ENCODE data around the gene BICDL2. TPM values are rescaled to one million over a fixed set of nuclear protein-coding genes. Genes with fewer than 3 reads are reported as not detected.

The BICDL2 gene
- total and polyA plus RNA-seq, 2 experiments from 2014 or later = not detected

- H3K9me3 ChIP-seq (ENCODE audit: low read depth) = no peaks in the 10 kb centered on the region
- DNase-seq (ENCODE audit: low read depth in 1 of 2, low spot score in 1 of 2) = peak; percentile 99
- peaks cover 13% of the 10 kb centered on the region for H3K36me3 ChIP-seq
- H3K27me3 ChIP-seq = no peaks in the 10 kb centered on the region
- peaks cover 22% of the 10 kb centered on the region for H3K4me1 ChIP-seq (ENCODE audit: low read depth)
- peak within 1 kb of the TSS; percentile 97 for H3K27ac ChIP-seq
- peak within 1 kb of the TSS; percentile 74 for H3K4me3 ChIP-seq
- no peak for TF ChIP-seq CTCF (IDR thresholded peaks at IDR 0.05; ENCODE audit: low read depth, low read length)
Measured at GRCh38 chr16:3023669-3024478, 12.9 kb downstream of the BICDL2 start, which contains the start of the genes HCFC1R1 and THOC6. Gene HCFC1R1 (minus strand): TSS chr16:3023942. CDS start chr16:3023941, 1 bp downstream. Gene THOC6 (plus strand): TSS chr16:3024035. CDS start chr16:3024327, 292 bp downstream.

- Histone ChIP-seq H3K9me3 (ENCODE audit: low read depth) (no peaks in the 10 kb centered on the region), H3K4me3 (peak overlapping the region; percentile 74), H3K27ac (peak overlapping the region; percentile 97), H3K36me3 (peaks cover 13% of the 10 kb centered on the region), H3K4me1 (ENCODE audit: low read depth) (peaks cover 25% of the 10 kb centered on the region), H3K27me3 (no peaks in the 10 kb centered on the region)
- no peak for TF ChIP-seq CTCF (IDR thresholded peaks at IDR 0.05; ENCODE audit: low read depth, low read length)
- DNase-seq (ENCODE audit: low read depth in 1 of 2, low spot score in 1 of 2) = peak in 1 of 2 donors; percentile 63
Measured at GRCh38 chr16:3023415-3023668, 13.4 kb downstream of the BICDL2 start.

- peaks cover 24% of the 10 kb centered on the region for H3K4me1 ChIP-seq (ENCODE audit: low read depth)
- peak overlapping the region; percentile 97 for H3K27ac ChIP-seq
- no peak for TF ChIP-seq CTCF (IDR thresholded peaks at IDR 0.05; ENCODE audit: low read depth, low read length)
- H3K9me3 ChIP-seq (ENCODE audit: low read depth) = no peaks in the 10 kb centered on the region
- H3K36me3 ChIP-seq = peaks cover 13% of the 10 kb centered on the region
- peak in 1 of 2 donors; percentile 68 for DNase-seq (ENCODE audit: low read depth in 1 of 2, low spot score in 1 of 2)
- peak overlapping the region; percentile 74 for H3K4me3 ChIP-seq
- no peaks in the 10 kb centered on the region for H3K27me3 ChIP-seq
Measured at GRCh38 chr16:3022684-3023414, 13.9 kb downstream of the BICDL2 start.

- H3K9me3 ChIP-seq (ENCODE audit: low read depth) = no peaks in the 10 kb centered on the region
- no peak for TF ChIP-seq CTCF (IDR thresholded peaks at IDR 0.05; ENCODE audit: low read depth, low read length)
- H3K36me3 ChIP-seq = peaks cover 13% of the 10 kb centered on the region
- peaks cover 22% of the 10 kb centered on the region for H3K4me1 ChIP-seq (ENCODE audit: low read depth)
- H3K27me3 ChIP-seq = no peaks in the 10 kb centered on the region
- peak overlapping the region; percentile 97 for H3K27ac ChIP-seq
- DNase-seq (ENCODE audit: low read depth in 1 of 2, low spot score in 1 of 2) = peak; percentile 76 to 97
- peak overlapping the region; percentile 74 for H3K4me3 ChIP-seq
Measured at GRCh38 chr16:3022208-3022683, 14.5 kb downstream of the BICDL2 start.

GRCh38 chr16:3021449-3022207 lies 15.1 kb downstream of the BICDL2 start:
- TF ChIP-seq CTCF (IDR thresholded peaks at IDR 0.05; ENCODE audit: low read depth, low read length) = peak; percentile 38
- H3K9me3 ChIP-seq (ENCODE audit: low read depth) = no peaks in the 10 kb centered on the region
- H3K4me1 ChIP-seq (ENCODE audit: low read depth) = peaks cover 22% of the 10 kb centered on the region
- H3K36me3 ChIP-seq = peaks cover 7% of the 10 kb centered on the region
- H3K4me3 ChIP-seq = peak overlapping the region; percentile 74
- no peaks in the 10 kb centered on the region for H3K27me3 ChIP-seq
- DNase-seq (ENCODE audit: low read depth in 1 of 2, low spot score in 1 of 2) = peak; percentile 89 to 92
- H3K27ac ChIP-seq = peak overlapping the region; percentile 97

All from cardiac muscle cell (in vitro differentiated cells and primary cell).